ENCODE results near the gene PSMD2.

The PSMD2 gene

DNA sequence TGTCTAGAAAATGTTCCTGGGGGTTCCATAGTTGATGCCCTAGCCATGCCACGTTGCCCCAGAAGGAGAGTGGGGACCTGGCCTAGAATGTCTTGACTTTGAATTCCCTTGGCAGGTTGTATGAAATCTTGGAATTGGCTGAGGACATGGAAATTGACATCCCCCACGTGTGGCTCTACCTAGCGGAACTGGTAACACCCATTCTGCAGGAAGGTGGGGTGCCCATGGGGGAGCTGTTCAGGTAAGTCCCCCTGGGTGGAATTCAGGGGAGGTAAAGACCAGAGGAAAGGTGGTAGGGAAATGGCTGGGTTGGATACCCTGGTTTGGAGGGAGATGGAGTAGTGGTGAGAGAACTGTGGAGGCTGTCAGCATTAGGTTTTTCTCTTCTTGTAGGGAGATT, 29.5 kb downstream of the PSMD2 start:
- in situ Hi-C loops (cut with HindIII; ENCODE audit: low sequenced_read_pairs), result no loop called here
- TF ChIP-seq, protein P1, sequence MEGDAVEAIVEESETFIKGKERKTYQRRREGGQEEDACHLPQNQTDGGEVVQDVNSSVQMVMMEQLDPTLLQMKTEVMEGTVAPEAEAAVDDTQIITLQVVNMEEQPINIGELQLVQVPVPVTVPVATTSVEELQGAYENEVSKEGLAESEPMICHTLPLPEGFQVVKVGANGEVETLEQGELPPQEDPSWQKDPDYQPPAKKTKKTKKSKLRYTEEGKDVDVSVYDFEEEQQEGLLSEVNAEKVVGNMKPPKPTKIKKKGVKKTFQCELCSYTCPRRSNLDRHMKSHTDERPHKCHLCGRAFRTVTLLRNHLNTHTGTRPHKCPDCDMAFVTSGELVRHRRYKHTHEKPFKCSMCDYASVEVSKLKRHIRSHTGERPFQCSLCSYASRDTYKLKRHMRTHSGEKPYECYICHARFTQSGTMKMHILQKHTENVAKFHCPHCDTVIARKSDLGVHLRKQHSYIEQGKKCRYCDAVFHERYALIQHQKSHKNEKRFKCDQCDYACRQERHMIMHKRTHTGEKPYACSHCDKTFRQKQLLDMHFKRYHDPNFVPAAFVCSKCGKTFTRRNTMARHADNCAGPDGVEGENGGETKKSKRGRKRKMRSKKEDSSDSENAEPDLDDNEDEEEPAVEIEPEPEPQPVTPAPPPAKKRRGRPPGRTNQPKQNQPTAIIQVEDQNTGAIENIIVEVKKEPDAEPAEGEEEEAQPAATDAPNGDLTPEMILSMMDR (IDR thresholded peaks at IDR 0.05; ENCODE audit: low read depth, low read length, missing control alignments), result no peak
- DNase-seq (ENCODE audit: low read depth), result no peak
- no peak overlapping the region for H3K4me3 ChIP-seq (ENCODE audit: low read depth, low read length)

DNA sequence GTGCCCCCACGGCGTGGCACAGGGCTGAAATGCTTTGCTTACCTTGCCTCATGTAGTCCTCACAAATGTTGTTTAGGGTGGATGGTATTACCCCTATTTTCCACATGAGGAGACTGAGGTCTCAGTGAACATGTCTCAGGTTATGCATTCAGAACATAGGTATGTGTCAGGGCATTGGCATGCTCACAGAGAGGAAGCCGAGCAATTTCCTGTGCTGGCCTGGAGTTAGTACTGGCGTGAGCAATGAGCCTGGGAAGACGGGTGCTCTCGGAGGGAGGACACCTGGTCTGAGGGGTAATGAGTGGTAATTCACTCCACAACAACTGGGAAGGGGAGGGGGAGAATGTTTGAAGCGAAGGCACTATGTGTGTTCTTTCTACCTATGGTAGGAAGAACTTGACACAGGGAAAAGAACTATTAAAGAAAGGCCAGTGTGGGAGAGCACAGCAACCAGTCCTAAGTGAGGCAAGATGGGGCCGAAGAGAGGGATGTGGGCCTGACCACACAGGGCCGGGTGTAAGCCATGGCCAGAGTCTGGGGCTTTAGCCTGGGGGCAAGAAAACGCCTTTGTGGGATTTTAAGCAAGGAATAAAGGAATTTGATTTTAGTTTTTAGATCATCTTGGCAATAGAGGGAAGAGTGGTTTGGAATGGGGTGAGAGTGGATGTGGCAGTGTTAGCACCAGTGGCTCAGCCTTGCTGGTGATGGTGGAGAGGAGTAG, 33.5 kb downstream of the PSMD2 start:
- TF ChIP-seq, protein P1 (IDR thresholded peaks at IDR 0.05; ENCODE audit: low read depth, low read length, missing control alignments), result no peak
- DNase-seq (ENCODE audit: low read depth), result peak; percentile 79
- in situ Hi-C loops (cut with HindIII; ENCODE audit: low sequenced_read_pairs), result no loop called here
- no peak overlapping the region for H3K4me3 ChIP-seq (ENCODE audit: low read depth, low read length)

DNA sequence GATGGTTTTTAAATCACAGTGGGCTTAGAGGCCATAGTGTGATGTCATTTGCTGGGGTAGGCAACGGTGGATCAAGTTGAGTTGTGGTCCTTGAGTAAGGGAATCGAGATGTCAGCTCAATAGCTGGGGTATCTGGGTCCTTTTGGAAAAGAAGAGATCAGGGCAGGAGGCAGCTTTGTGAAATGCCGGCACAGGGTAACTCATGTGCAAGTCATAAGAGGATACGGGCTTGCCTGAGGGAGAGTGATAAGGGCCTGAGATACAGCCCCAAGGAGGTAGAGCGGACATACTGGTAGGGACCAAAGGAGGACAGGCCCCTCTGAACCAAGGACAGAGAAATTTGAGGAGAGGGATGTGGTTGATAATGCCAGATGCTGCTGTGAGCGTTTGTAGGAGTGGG, 34.1 kb downstream of the PSMD2 start:
- in situ Hi-C loops (cut with HindIII; ENCODE audit: low sequenced_read_pairs), result no loop called here
- H3K4me3 ChIP-seq (ENCODE audit: low read depth, low read length), result no peak overlapping the region
- TF ChIP-seq, protein P1 (IDR thresholded peaks at IDR 0.05; ENCODE audit: low read depth, low read length, missing control alignments), result no peak
- DNase-seq (ENCODE audit: low read depth), result no peak

DNA sequence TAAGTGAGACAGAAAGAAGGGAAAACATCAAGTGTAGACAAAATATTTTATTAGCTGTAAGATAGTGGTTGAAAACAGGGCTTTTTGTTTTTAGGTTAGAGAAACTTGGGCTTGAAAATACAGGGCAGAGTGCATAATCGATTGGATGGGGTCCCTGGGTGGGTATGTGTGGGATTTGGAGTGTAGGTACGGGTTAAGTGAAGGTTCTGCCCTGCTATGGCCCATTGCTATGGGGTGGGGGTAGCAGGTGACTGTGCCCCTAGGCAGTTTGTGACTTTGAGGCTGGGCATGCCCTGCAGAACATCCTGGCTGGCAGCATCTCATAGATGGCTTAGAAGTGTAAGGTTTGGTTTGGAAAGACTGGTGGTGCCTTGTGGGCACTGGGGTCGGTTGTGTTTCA, 34.7 kb downstream of the PSMD2 start:
- in situ Hi-C loops (cut with HindIII; ENCODE audit: low sequenced_read_pairs), result no loop called here
- H3K4me3 ChIP-seq (ENCODE audit: low read depth, low read length), result no peak overlapping the region
- TF ChIP-seq, protein P1 (IDR thresholded peaks at IDR 0.05; ENCODE audit: low read depth, low read length, missing control alignments), result no peak
- no peak for DNase-seq (ENCODE audit: low read depth)

DNA sequence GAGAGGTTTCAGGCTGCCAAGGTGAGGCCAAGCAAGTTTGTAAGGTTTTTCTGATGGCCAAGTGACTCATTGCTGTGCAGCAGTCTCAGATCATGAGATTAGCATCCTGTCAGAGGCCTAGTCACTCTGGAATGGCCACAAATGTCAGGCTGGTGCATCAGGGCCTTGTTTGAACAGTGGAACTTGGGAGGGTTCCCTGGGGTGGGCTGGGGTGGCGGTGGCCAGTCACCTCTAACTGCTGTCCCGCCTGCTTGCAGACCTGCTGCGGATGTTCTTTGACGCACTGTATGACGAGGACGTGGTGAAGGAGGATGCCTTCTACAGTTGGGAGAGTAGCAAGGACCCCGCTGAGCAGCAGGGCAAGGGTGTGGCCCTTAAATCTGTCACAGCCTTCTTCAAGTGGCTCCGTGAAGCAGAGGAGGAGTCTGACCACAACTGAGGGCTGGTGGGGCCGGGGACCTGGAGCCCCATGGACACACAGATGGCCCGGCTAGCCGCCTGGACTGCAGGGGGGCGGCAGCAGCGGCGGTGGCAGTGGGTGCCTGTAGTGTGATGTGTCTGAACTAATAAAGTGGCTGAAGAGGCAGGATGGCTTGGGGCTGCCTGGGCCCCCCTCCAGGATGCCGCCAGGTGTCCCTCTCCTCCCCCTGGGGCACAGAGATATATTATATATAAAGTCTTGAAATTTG, 35.6 kb downstream of the PSMD2 start:
- TF ChIP-seq, protein P1 (IDR thresholded peaks at IDR 0.05; ENCODE audit: low read depth, low read length, missing control alignments), result no peak
- no peak for DNase-seq (ENCODE audit: low read depth)
- H3K4me3 ChIP-seq (ENCODE audit: low read depth, low read length), result no peak overlapping the region
- in situ Hi-C loops (cut with HindIII; ENCODE audit: low sequenced_read_pairs), result no loop called here

DNA sequence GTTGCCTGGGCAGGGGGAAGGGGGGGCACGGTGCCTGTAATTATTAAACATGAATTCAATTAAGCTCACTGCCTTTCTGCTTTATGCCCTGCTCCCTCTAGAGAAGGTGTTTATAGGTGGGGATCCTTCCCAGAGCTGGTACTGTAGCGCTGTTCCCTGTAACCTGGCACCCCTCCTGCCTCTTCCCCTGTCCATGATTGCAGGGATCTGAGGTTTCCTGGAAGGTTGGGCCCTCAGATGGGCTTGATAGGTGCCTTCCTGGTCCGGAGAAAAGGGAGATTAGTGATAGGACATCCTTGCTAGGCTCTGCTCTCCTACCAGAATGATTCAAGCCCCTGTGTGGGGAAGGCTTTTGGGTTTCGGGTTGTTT, 36.2 kb downstream of the PSMD2 start:
- in situ Hi-C loops (cut with HindIII; ENCODE audit: low sequenced_read_pairs), result no loop called here
- peak overlapping the region; percentile 57 for H3K4me3 ChIP-seq (ENCODE audit: low read depth, low read length)
- DNase-seq (ENCODE audit: low read depth), result no peak
- TF ChIP-seq, protein P1 (IDR thresholded peaks at IDR 0.05; ENCODE audit: low read depth, low read length, missing control alignments), result no peak
